WTC11 (cell line): ENCODE measurements around the gene HRH1. TPM values are rescaled to one million over a fixed set of nuclear protein-coding genes. Genes with fewer than 3 reads are reported as not detected.

Experiments used
- ATAC-seq: fragments of 200-7000 bp; cut with Tn5 transposase; 2 replicates; pipeline ENCODE4 v1.10.0; 2021; ENCODE audit warnings: mild to moderate bottlenecking, moderate library complexity
- CTCF ChIA-PET: fragments of 300-600 bp; sonication (Branson Sonifier 250); formaldehyde crosslinking; loops from one replicate; lab custom pipeline; 2021; ENCODE audit warnings: antibody characterized with exemption; lab: Charles Lee
- POLR2A ChIA-PET: fragments of 350-600 bp; sonication (Branson Sonifier 250); formaldehyde crosslinking; loops from one replicate; lab custom pipeline; 2021; ENCODE audit warnings: antibody characterized with exemption; lab: Charles Lee
- DNase-seq: peaks from one replicate; pipeline ENCODE4 v3.0.0; 2021; ENCODE audit warnings: low spot score
- H3K27ac Mint-ChIP-seq: 2 replicates; pipeline ENCODE4 v1.8.0; 2021; ENCODE audit warnings: mixed read lengths
- H3K27me3 Mint-ChIP-seq: 2 replicates; pipeline ENCODE4 v1.8.0; 2021; ENCODE audit warnings: low read depth, mild to moderate bottlenecking, moderate library complexity, mixed read lengths
- H3K36me3 Mint-ChIP-seq: 2 replicates; pipeline ENCODE4 v1.8.0; 2021; ENCODE audit warnings: mixed read lengths
- H3K4me1 Mint-ChIP-seq: 2 replicates; pipeline ENCODE4 v1.8.0; 2022; ENCODE audit warnings: mixed read lengths
- H3K4me3 Mint-ChIP-seq: 2 replicates; pipeline ENCODE4 v1.8.0; 2021; ENCODE audit warnings: mild to moderate bottlenecking, moderate library complexity, mixed read lengths
- H3K9me3 Mint-ChIP-seq: 2 replicates; pipeline ENCODE4 v1.8.0; 2021; ENCODE audit warnings: mixed read lengths
- ATF1 ChIP-seq: sonication (generic); formaldehyde crosslinking; IDR thresholded peaks from 2 replicates; pipeline ENCODE4 v1.8.1; 2023; ENCODE audit warnings: mild to moderate bottlenecking, moderate library complexity, missing genetic modification reagents
- CDX4 ChIP-seq: fragments of 250-450 bp; sonication (Bioruptor Pico); IDR thresholded peaks from 2 replicates; pipeline ENCODE4 v1.9.0; 2021; ENCODE audit warnings: moderate library complexity, mild to moderate bottlenecking, inconsistent platforms, borderline replicate concordance
- CREB1 ChIP-seq: sonication (generic); formaldehyde crosslinking; IDR thresholded peaks from 2 replicates; pipeline ENCODE4 v1.8.0; 2023; ENCODE audit warnings: mild to moderate bottlenecking, missing genetic modification reagents
- E2F4 ChIP-seq: sonication (generic); formaldehyde crosslinking; IDR thresholded peaks from 2 replicates; pipeline ENCODE4 v1.8.1; 2022; ENCODE audit warnings: low read depth, mild to moderate bottlenecking, moderate library complexity, missing genetic modification reagents, borderline replicate concordance
- ETV6 ChIP-seq: sonication (generic); formaldehyde crosslinking; IDR thresholded peaks from 2 replicates; pipeline ENCODE4 v1.8.1; 2022; ENCODE audit warnings: mild to moderate bottlenecking, missing genetic modification reagents
- FOXK1 ChIP-seq: sonication (generic); formaldehyde crosslinking; IDR thresholded peaks from 2 replicates; pipeline ENCODE4 v1.8.0; 2022; ENCODE audit warnings: mild to moderate bottlenecking, moderate library complexity, missing genetic modification reagents
- GRHL2 ChIP-seq: fragments of 250-450 bp; sonication (Bioruptor Pico); IDR thresholded peaks from 2 replicates; pipeline ENCODE4 v1.8.0; 2022; ENCODE audit warnings: mild to moderate bottlenecking, moderate library complexity; ENCODE audit not compliant: insufficient replicate concordance, severe bottlenecking
- IRF1 ChIP-seq: sonication (generic); formaldehyde crosslinking; IDR thresholded peaks from 2 replicates; pipeline ENCODE4 v1.8.0; 2023; ENCODE audit warnings: missing genetic modification reagents
- MAX ChIP-seq: sonication (generic); formaldehyde crosslinking; IDR thresholded peaks from 2 replicates; pipeline ENCODE4 v1.8.0; 2022; ENCODE audit warnings: mild to moderate bottlenecking, missing genetic modification reagents
- MYBL2 ChIP-seq: sonication (generic); formaldehyde crosslinking; IDR thresholded peaks from 2 replicates; pipeline ENCODE4 v1.8.1; 2023; ENCODE audit warnings: mild to moderate bottlenecking, moderate library complexity, missing genetic modification reagents
- NFATC4 ChIP-seq: fragments of 250-450 bp; sonication (Bioruptor Pico); IDR thresholded peaks from 2 replicates; pipeline ENCODE4 v1.9.0; 2021; ENCODE audit warnings: mild to moderate bottlenecking
- OVOL2 ChIP-seq: fragments of 250-450 bp; sonication (Bioruptor Pico); IDR thresholded peaks from 2 replicates; pipeline ENCODE4 v1.9.0; 2021; ENCODE audit warnings: mild to moderate bottlenecking, borderline replicate concordance
- PREB ChIP-seq: sonication (generic); formaldehyde crosslinking; IDR thresholded peaks from 2 replicates; pipeline ENCODE4 v1.8.1; 2022; ENCODE audit warnings: mild to moderate bottlenecking, missing genetic modification reagents, moderate library complexity, borderline replicate concordance
- SMAD4 ChIP-seq: sonication (generic); formaldehyde crosslinking; IDR thresholded peaks from 2 replicates; pipeline ENCODE4 v1.8.0; 2022; ENCODE audit warnings: mild to moderate bottlenecking, missing genetic modification reagents
- STAT6 ChIP-seq: sonication (generic); formaldehyde crosslinking; conservative IDR thresholded peaks from 2 replicates; pipeline ENCODE4 v1.8.1; 2023; ENCODE audit warnings: mild to moderate bottlenecking, low read depth, missing genetic modification reagents, moderate library complexity
- ZNF396 ChIP-seq: fragments of 250-450 bp; sonication (Bioruptor Pico); IDR thresholded peaks from 2 replicates; pipeline ENCODE4 v1.8.0; 2021; ENCODE audit warnings: mild to moderate bottlenecking, moderate library complexity, borderline replicate concordance
- ZNF512 ChIP-seq: sonication (generic); formaldehyde crosslinking; IDR thresholded peaks from 2 replicates; pipeline ENCODE4 v1.8.1; 2022; ENCODE audit warnings: missing genetic modification reagents, borderline replicate concordance
- ZNF532 ChIP-seq: fragments of 250-450 bp; sonication (Bioruptor Pico); IDR thresholded peaks from 2 replicates; pipeline ENCODE4 v1.9.0; 2021; ENCODE audit warnings: mild to moderate bottlenecking, borderline replicate concordance
- total RNA-seq: library from RNA; stranded (reverse); gene quantifications from 3 replicates; pipeline ENCODE4 v1.2.3, GENCODE V29; 2021

HRH1 gene
- total RNA-seq, 1 experiment from 2014 or later = not detected

- DNase-seq (no peak), ATAC-seq (no peak)
- no peak for TF ChIP-seq IRF1 (CRISPR knock-in tag)
- TF ChIP-seq ZNF512 (CRISPR knock-in tag) = no peak
- no peak for TF ChIP-seq MYBL2 (CRISPR knock-in tag)
- no peak for TF ChIP-seq NFATC4 (CRISPR knock-in tag)
- TF ChIP-seq ZNF532 (CRISPR knock-in tag) = no peak
- no peak for TF ChIP-seq OVOL2 (CRISPR knock-in tag)
- no peak for TF ChIP-seq SMAD4 (CRISPR knock-in tag)
- TF ChIP-seq GRHL2 (CRISPR knock-in tag) = no peak
- no peak for TF ChIP-seq E2F4
- TF ChIP-seq CREB1 (CRISPR knock-in tag) = no peak
- TF ChIP-seq ATF1 (CRISPR knock-in tag) = no peak
- TF ChIP-seq STAT6 (CRISPR knock-in tag) = no peak
- TF ChIP-seq PREB (CRISPR knock-in tag) = no peak
- TF ChIP-seq MAX (CRISPR knock-in tag) = no peak
- TF ChIP-seq ETV6 (CRISPR knock-in tag) = no peak
- no peak for TF ChIP-seq CDX4 (CRISPR knock-in tag)
- TF ChIP-seq ZNF396 (CRISPR knock-in tag) = no peak
- TF ChIP-seq FOXK1 = no peak
- no peaks in the 10 kb centered on the region for H3K4me1 Mint-ChIP-seq
- H3K27me3 Mint-ChIP-seq = no peaks in the 10 kb centered on the region; the same call in 1 of the 2 replicates
- H3K4me3 Mint-ChIP-seq = no peak overlapping the region
- no peaks in the 10 kb centered on the region for H3K9me3 Mint-ChIP-seq
- no peaks in the 10 kb centered on the region for H3K36me3 Mint-ChIP-seq
- ChIA-PET CTCF (no interaction called here), POLR2A (no interaction called here)
- H3K27ac Mint-ChIP-seq = no peak overlapping the region
Observed at GRCh38 chr3:11212784-11213183, 58.5 kb downstream of the HRH1 start.
